IPS-15b (cell line): ENCODE results near the gene NNAT.
A peak's percentile ranks its signal among the peaks of the same experiment; 100 is the strongest.

Source experiments
- H3K27me3 ChIP-seq: one replicate; pipeline ENCODE4 v1.6.1; 2013; ENCODE audit warnings: low read length; ENCODE audit not compliant: control insufficient read depth, insufficient read depth
- H3K36me3 ChIP-seq: one replicate; pipeline ENCODE4 v1.6.1; 2013; ENCODE audit warnings: low read length; ENCODE audit not compliant: control insufficient read depth, insufficient read depth
- H3K4me1 ChIP-seq: one replicate; pipeline ENCODE4 v1.6.1; 2013; ENCODE audit warnings: mild to moderate bottlenecking, low read length; ENCODE audit not compliant: control insufficient read depth, insufficient read depth
- H3K4me3 ChIP-seq: one replicate; pipeline ENCODE4 v1.5.1; 2013; ENCODE audit warnings: low read depth, low read length
- H3K9ac ChIP-seq: one replicate; pipeline ENCODE4 v1.6.1; 2013; ENCODE audit warnings: low read depth, mild to moderate bottlenecking, low read length
- H3K9me3 ChIP-seq: one replicate; pipeline ENCODE4 v1.6.1; 2013; ENCODE audit warnings: mild to moderate bottlenecking, low read length; ENCODE audit not compliant: control insufficient read depth, insufficient read depth

NNAT gene

GRCh38 chr20:37527638-37528445, 6.8 kb downstream of the NNAT start, which contains the start of gene BLCAP:
Gene BLCAP, minus strand, starts transcription at chr20:37527876. Its CDS starts 8,702 bp downstream, at chr20:37519174.
- Histone ChIP-seq H3K4me3 (peak within 1 kb of the TSS; percentile 91), H3K9ac (peak within 1 kb of the TSS; percentile 99), H3K4me1 (peaks cover 16% of the 10 kb centered on the region), H3K27me3 (peaks cover 14% of the 10 kb centered on the region), H3K9me3 (no peaks in the 10 kb centered on the region), H3K36me3 (peaks cover 2% of the 10 kb centered on the region)

GRCh38 chr20:37528446-37529213, 7.6 kb downstream of the NNAT start:
- Histone ChIP-seq H3K9ac (peak overlapping the region; percentile 99), H3K4me1 (peaks cover 11% of the 10 kb centered on the region), H3K4me3 (peak overlapping the region; percentile 91), H3K36me3 (peaks cover 2% of the 10 kb centered on the region), H3K9me3 (no peaks in the 10 kb centered on the region), H3K27me3 (peaks cover 7% of the 10 kb centered on the region)

- H3K4me3 ChIP-seq = no peak overlapping the region
- no peaks in the 10 kb centered on the region for H3K9me3 ChIP-seq
- peaks cover 11% of the 10 kb centered on the region for H3K4me1 ChIP-seq
- peaks cover 4% of the 10 kb centered on the region for H3K27me3 ChIP-seq
- peaks cover 1% of the 10 kb centered on the region for H3K36me3 ChIP-seq
- H3K9ac ChIP-seq = no peak overlapping the region
These were observed 8.3 kb downstream of the NNAT start for GRCh38 chr20:37529214-37529967.

GRCh38 chr20:37529968-37530600, 9.0 kb downstream of the NNAT start:
- no peaks in the 10 kb centered on the region for H3K9me3 ChIP-seq
- no peaks in the 10 kb centered on the region for H3K36me3 ChIP-seq
- no peak overlapping the region for H3K4me3 ChIP-seq
- H3K4me1 ChIP-seq = peaks cover 9% of the 10 kb centered on the region
- H3K27me3 ChIP-seq = no peaks in the 10 kb centered on the region
- H3K9ac ChIP-seq = no peak overlapping the region

- H3K4me3 ChIP-seq = no peak overlapping the region
- H3K9ac ChIP-seq = no peak overlapping the region
- peaks cover 3% of the 10 kb centered on the region for H3K4me1 ChIP-seq
- H3K36me3 ChIP-seq = no peaks in the 10 kb centered on the region
- no peaks in the 10 kb centered on the region for H3K9me3 ChIP-seq
- H3K27me3 ChIP-seq = no peaks in the 10 kb centered on the region
These were observed 9.6 kb downstream of the NNAT start for GRCh38 chr20:37530696-37531095.

- Histone ChIP-seq H3K36me3 (no peaks in the 10 kb centered on the region), H3K4me3 (no peak overlapping the region), H3K9me3 (no peaks in the 10 kb centered on the region), H3K9ac (no peak overlapping the region), H3K4me1 (no peaks in the 10 kb centered on the region), H3K27me3 (no peaks in the 10 kb centered on the region)
These were observed 10.8 kb downstream of the NNAT start for GRCh38 chr20:37531856-37532255.

GRCh38 chr20:37533154-37533715, 12.2 kb downstream of the NNAT start:
- Histone ChIP-seq H3K4me3 (no peak overlapping the region), H3K4me1 (no peaks in the 10 kb centered on the region), H3K27me3 (no peaks in the 10 kb centered on the region), H3K9me3 (no peaks in the 10 kb centered on the region), H3K9ac (no peak overlapping the region), H3K36me3 (no peaks in the 10 kb centered on the region)

GRCh38 chr20:37534401-37535157, 13.5 kb downstream of the NNAT start:
- H3K27me3 ChIP-seq = no peaks in the 10 kb centered on the region
- H3K9ac ChIP-seq = no peak overlapping the region
- H3K4me1 ChIP-seq = no peaks in the 10 kb centered on the region
- no peaks in the 10 kb centered on the region for H3K36me3 ChIP-seq
- no peaks in the 10 kb centered on the region for H3K9me3 ChIP-seq
- no peak overlapping the region for H3K4me3 ChIP-seq

GRCh38 chr20:37535443-37536132, 14.5 kb downstream of the NNAT start:
- no peaks in the 10 kb centered on the region for H3K4me1 ChIP-seq
- no peaks in the 10 kb centered on the region for H3K36me3 ChIP-seq
- no peaks in the 10 kb centered on the region for H3K9me3 ChIP-seq
- H3K9ac ChIP-seq = no peak overlapping the region
- H3K27me3 ChIP-seq = no peaks in the 10 kb centered on the region
- H3K4me3 ChIP-seq = no peak overlapping the region

- Histone ChIP-seq H3K27me3 (no peaks in the 10 kb centered on the region), H3K9me3 (no peaks in the 10 kb centered on the region), H3K9ac (no peak overlapping the region), H3K36me3 (no peaks in the 10 kb centered on the region), H3K4me1 (no peaks in the 10 kb centered on the region), H3K4me3 (no peak overlapping the region)
These were observed 16.5 kb downstream of the NNAT start for GRCh38 chr20:37537505-37537904.
